HG02759 (cell line): Measurements from ENCODE around the gene MGAT5.

Source experiments
- ATAC-seq: cut with Tn5 transposase; IDR thresholded peaks from one replicate; pipeline ENCODE4 v1.9.1; 2021; ENCODE audit warnings: mild to moderate bottlenecking, moderate library complexity; ENCODE audit not compliant: unreplicated experiment

The MGAT5 gene

GRCh38 chr2:134253117-134253704 is 661 bp upstream of the MGAT5 start:
- peak; percentile 77 for ATAC-seq

DNA sequence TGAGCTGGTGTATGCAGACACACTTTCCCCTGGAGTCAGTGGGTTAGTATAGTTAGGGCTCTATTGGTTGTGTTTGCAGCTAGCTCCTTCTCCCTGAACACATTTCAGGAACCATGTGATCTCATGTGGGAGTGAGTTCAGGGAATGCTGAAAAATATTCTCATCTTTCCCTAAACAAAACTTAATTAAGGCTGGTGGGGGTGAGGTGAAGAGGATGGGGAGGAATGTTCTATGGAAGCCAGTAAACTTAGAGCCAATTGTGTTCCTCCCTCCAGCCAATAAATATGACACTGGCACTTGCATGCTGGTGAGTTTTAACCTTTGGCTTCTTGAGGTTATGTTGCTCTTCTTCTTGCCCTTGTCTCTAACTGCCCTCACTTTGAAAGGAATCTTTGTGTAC is 952 bp downstream of the MGAT5 start:
- no peak for ATAC-seq

- no peak for ATAC-seq
These were observed 3.1 kb downstream of the MGAT5 start for GRCh38 chr2:134256956-134257355.

GRCh38 chr2:134257509-134257908 is 3.6 kb downstream of the MGAT5 start:
- ATAC-seq = no peak

DNA sequence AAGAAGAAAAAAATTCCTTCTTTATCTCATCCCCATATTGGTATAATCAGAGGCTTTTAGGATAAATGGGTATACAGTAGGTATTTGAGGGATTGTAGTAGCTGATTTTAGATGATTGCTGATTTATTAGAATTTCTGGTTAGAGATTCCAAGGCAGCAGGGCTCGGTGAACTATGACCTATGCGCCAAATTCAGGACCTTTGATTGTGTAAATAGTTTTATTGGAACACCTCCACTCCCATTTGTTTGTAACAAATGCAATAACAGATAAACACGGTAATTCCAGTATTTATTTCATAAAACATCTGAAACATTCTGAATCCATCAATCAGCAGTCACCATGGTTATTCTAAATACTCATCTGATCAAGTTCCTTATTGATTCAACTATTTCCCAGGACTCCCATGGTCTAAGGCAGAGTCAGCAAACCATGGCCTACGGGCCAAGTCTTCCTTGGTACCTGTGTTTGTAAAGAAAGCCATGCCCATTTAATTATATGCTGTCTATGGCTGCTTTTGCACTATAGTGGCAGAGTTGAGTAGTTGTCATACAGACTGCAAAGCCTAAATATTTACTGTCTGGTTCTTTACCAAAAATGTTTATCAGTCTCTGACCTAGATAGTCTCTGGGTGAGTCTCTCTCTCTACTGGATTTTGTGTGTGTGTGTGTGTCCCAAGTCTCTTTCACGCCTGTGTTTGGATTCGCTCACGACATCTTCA is 4.3 kb downstream of the MGAT5 start:
- no peak for ATAC-seq

DNA sequence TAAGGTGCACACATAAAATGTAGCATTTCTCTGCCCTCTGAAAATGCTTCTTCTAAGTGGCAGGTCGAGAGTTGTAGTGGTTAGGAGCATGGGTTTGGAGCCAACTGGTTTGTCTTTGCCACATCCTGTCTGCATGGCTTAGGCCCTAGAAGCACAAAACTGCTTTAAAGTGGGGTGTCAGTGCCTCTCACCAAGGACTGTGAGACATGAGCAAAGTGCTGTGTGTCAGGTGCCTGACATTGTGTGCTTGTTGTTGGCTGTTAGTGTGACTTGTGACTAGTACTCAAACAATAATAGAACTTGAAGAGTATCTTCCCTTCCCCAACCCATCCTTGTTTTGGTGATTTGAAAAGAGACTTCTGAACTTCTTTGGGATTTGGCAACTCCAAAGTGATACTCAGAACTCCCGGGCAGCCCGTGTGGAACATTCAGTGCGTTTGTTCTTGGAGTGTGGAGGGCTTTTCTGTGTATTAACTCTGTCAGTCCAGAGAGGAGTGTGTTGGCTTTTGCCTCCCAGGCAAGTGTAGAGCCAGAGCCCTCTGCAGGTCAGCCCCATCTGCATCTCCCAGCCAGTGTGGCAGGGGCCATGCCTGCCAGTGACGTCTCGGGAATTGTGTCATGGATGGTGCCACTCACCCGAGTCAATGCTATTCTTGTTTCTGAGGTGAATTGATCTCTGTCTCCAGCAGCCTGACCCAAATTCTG is 5.0 kb downstream of the MGAT5 start:
- peak; percentile 41 for ATAC-seq

GRCh38 chr2:134259571-134259970 is 5.7 kb downstream of the MGAT5 start:
- no peak for ATAC-seq

DNA sequence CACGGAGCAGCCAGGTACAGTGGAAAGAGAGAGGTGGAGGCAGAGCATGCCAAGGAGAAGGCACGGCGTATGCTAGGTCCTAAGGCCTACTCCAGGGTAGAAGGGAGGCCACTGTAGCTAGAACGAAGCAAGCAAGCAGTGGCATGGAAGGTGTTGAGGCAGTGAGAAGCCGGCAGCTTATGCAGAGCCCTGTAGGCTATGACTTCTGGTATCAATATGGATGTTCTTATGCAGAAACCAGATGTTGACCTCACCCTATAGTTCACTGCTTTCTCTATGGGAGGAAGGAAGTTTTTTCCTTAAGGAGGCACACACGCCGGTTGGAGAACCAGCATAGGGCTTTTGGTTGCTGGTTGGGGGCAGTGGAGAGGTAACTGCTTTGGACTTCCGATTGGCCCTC is 6.1 kb downstream of the MGAT5 start:
- no peak for ATAC-seq

DNA sequence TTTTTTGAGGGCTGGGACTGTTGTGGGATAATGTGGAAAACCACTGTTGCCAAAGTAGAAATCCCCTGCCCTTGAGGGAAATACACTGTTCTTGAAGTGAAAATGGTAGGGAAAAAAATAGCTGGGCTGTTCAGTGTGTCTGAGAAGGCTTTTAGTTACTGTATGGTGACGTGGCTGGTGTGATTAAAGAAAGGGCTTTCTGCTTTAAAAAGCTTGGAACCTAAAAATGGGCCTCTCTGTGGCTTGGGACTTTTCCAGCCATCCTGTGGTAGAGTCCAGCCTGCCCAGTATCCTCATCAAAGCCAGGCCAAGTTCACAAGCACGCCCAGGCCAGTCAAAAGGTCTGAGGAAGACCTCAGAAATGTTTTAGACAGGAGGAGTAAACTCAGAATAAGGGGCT is 6.8 kb downstream of the MGAT5 start:
- ATAC-seq = no peak

GRCh38 chr2:134261398-134262131 is 7.7 kb downstream of the MGAT5 start:
- peak; percentile 61 for ATAC-seq

GRCh38 chr2:134262684-134263083 is 8.8 kb downstream of the MGAT5 start:
- ATAC-seq = peak; percentile 50

DNA sequence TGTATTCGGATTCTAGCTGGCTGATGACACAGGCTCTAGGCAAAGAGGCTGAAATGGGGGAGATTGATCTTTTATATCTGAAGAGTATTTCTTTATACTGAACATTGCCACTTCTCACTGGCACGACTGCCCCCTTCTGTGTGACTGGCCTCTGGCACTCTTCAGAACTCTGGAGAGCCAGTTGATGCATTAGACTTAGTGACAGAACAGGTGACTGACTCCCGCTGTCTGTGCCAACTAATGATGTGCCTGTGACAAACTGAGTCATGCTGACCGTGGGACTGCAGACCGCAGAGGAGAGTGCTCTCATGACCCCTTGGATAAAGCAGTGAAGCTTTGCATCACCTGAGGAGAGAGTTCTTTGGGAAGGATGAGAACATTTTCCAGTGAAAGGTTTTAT is 14.4 kb downstream of the MGAT5 start:
- no peak for ATAC-seq

DNA sequence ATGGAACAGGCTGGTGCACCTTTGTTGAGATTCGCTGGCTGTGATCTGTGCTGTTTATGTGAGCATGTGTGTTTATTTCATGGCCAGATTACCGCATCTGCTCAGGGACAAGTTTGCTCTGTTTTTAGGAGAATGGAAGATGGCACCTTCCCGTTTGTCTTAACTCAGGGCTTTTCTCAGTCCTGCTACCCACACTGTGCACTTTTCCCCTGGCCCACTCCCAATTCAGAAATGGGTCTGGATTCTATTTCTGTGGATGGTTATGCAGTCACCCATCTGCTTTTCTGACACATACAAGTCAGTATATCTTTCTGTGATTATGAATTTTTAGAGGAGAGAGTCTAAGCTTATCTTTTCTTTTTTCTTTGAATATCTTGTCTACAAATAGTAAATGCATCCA is 15.4 kb downstream of the MGAT5 start:
- no peak for ATAC-seq

- no peak for ATAC-seq
These were observed 16.3 kb downstream of the MGAT5 start for GRCh38 chr2:134269972-134270735.

GRCh38 chr2:134271758-134272157 is 17.9 kb downstream of the MGAT5 start:
- ATAC-seq = no peak

- ATAC-seq = no peak
These were observed 18.9 kb downstream of the MGAT5 start for GRCh38 chr2:134272806-134273205.

GRCh38 chr2:134273256-134273983 is 19.5 kb downstream of the MGAT5 start:
- no peak for ATAC-seq

GRCh38 chr2:134274121-134274520 is 20.2 kb downstream of the MGAT5 start:
- no peak for ATAC-seq

GRCh38 chr2:134275058-134275862 is 21.4 kb downstream of the MGAT5 start:
- ATAC-seq = peak; percentile 81
